GM18861 (cell line): ENCODE data around the gene MAPK9.

Source experiments
- ATAC-seq: cut with Tn5 transposase; IDR thresholded peaks from one replicate; pipeline ENCODE4 v1.9.1; 2021; ENCODE audit not compliant: unreplicated experiment

Gene MAPK9

GRCh38 chr5:180208435-180209081 is 83.3 kb downstream of the MAPK9 start:
- no peak for ATAC-seq

GRCh38 chr5:180208038-180208434 is 83.8 kb downstream of the MAPK9 start:
- ATAC-seq: no peak

DNA sequence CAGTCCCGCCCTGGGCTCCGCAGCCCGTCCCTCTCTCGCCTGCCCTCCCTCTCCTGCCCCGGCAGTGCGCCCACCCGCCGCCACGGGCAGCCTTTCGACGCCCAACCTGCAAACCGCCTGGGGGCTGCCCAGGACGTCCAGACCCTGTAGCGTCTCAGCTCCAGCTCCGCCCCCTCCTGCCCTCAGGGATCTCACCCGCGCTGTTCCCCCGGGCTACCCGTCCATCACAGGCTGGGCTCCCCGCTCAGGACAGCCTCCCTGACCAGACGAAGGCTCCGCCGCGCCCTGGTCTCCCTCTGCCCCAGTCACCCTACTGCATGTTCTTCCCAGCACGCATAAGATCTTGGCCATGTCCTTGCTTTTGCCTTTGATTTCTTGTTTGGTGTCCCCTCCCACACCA is 84.3 kb downstream of the MAPK9 start:
- ATAC-seq: no peak

- no peak for ATAC-seq
These were observed 84.9 kb downstream of the MAPK9 start for GRCh38 chr5:180206993-180207392.

- ATAC-seq: no peak
These were observed 86.0 kb downstream of the MAPK9 start for GRCh38 chr5:180205916-180206315.

DNA sequence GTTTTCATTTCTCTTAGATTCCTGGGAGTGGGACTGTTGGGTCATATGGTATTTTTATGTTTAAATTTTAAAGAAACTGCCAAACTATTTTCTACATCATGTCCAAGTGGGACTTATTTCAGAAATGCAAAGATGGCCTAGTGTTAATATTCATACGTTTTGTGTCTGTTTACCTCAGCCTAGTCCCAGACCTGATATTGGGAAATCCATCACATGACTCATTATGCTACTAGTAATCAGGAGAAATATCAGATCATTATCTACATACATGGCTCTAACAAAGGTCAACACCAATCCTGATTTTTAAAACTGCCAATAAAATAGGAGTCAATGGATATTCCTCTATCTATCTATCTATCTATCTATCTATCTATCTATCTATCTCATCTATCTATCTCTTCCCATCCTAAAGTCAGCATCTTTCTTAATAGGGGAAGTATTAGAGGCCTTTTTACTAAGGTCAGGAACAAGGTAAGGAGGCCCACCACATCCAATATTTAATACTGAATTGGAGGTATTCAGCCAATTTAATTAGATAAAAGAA is 87.5 kb downstream of the MAPK9 start:
- ATAC-seq: no peak

DNA sequence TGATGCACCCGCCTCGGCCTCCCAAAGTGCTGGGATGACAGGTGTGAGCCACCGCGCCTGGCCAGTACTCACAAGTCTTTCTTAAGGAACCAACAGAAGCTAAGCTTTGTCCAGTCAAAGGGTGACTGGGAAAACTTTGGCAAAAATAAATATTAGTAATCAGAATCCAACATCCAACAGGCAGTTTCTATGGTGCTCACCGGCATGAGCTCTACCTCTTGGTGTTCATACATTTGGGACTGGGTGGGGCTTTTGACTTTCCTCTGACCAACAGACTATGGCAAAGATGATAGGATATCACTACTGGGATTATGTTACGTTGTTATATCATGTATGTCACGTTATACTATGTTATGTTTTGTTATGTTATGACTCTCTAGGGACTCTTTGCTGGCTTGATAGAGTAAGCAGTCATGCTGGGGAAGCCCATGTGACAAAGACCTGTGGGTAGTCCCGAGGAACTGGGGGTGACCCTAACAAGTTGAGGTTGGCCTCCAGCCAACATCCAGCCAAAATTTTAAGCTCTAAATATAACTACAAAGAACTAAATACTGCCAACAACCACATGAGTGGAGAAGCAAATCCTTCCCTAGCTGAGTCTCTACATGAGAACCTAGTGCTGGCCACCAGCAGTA is 88.8 kb downstream of the MAPK9 start:
- ATAC-seq: no peak

GRCh38 chr5:180201051-180201987 is 90.6 kb downstream of the MAPK9 start:
- ATAC-seq: no peak

DNA sequence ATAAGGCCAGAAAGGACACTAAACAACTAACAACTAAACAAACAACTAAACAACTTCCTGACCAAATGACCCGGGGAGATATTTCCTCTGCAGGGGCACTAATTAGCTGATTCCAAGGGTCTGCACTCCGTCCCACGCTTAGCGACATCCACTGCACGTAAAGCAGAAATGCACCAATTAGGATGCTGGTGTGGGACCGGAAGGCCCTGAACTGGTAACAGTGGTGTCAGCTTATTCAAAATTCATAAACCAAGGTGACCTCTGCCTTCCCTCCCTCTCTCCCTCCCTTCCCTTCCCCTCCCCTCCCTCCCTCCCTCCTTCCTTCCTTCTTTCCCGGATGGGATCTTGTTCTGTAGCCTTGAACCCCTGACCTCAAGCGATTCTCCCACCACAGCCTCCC is 92.5 kb downstream of the MAPK9 start:
- ATAC-seq: no peak

DNA sequence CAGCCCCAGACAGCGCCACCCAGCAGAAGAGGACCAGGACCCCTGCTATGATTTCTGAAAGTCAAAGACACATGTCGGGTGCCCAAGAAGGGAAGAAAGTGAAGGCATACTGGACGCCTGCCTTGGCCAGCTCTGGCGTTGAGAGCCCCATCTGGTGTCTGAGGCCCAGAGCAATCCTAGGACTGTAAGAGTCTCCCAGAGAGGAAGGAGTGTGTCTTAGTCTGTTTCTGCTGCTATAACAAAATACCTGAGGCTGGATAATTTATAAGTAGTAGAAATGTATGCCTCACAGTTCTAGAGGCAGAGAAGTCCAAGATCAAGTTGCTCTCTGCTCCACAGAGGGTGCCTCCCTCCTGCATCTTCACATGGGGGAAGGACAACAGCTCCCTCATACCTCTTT is 93.7 kb downstream of the MAPK9 start:
- no peak for ATAC-seq

- no peak for ATAC-seq
These were observed 94.7 kb downstream of the MAPK9 start for GRCh38 chr5:180197016-180197702.

DNA sequence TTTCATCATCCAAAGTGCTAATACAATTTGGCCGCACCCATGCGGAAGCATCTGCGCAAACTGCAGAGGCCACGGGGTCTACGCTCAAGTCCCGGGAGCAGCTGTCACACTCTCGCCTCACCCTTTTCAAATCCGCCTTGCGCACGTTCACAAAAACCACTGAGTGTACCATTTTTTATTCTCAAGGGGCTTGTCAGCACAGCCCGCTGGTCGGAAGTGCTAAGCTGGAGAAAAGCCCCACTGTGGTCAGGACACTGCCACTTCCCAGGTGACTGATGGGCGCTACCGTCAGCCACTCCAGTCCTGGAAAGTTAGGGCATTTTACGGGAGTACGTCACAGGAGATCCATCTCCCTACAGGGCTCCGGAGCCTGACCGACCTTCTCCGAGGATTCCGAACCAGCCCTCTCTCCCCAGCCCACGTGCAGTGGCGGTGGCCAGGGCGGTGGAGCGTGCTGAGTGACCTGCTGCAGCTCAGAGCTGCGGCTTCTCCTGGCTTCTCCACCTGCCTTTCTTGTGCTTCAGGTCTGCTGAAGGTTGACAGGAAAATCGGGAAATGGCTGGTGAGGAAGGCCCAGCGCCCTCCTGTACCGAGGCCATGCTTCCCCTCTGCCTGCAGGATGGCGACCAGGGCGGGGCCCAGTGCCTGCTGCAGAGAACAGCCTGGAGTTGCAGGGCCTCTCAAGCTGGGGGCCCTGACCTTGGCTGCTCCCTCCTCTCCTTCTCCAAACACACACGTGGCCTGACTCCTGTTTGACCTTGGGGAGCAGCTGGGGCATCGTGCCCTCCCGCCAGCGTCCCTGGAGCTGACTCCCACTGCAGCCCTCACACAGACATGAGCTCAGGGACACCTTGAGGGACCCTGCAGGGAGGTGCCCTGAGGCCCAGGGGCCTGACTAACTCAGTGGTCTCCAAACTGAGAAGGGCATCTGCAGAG is 97.2 kb downstream of the MAPK9 start:
- ATAC-seq: no peak

- no peak for ATAC-seq
These were observed 98.0 kb downstream of the MAPK9 start for GRCh38 chr5:180193749-180194375.

- ATAC-seq: no peak
These were observed 100.2 kb downstream of the MAPK9 start for GRCh38 chr5:180191716-180192115.

DNA sequence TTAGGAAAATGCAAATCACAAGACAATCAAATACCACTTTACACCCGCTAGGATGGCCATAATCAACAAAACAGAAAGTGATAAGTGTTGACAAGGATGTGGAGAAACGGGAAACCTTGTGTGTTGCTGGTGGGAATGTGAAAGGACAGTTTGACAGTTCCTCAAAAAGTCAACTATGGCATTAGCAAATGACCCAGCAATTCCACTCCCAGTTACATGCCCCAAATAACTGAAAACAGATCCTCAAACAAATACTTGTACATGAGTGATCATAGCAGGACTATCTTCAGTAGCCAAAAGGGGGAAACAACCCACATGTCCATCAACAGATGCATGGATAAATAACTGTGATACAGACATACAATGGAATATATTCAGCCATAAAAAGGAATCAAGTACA is 104.1 kb downstream of the MAPK9 start:
- no peak for ATAC-seq
